ENCODE results near the gene RNF212.

GRCh38 chr4:1093391-1094335 lies 19.7 kb downstream of the RNF212 start:
- TF ChIP-seq, protein P1, sequence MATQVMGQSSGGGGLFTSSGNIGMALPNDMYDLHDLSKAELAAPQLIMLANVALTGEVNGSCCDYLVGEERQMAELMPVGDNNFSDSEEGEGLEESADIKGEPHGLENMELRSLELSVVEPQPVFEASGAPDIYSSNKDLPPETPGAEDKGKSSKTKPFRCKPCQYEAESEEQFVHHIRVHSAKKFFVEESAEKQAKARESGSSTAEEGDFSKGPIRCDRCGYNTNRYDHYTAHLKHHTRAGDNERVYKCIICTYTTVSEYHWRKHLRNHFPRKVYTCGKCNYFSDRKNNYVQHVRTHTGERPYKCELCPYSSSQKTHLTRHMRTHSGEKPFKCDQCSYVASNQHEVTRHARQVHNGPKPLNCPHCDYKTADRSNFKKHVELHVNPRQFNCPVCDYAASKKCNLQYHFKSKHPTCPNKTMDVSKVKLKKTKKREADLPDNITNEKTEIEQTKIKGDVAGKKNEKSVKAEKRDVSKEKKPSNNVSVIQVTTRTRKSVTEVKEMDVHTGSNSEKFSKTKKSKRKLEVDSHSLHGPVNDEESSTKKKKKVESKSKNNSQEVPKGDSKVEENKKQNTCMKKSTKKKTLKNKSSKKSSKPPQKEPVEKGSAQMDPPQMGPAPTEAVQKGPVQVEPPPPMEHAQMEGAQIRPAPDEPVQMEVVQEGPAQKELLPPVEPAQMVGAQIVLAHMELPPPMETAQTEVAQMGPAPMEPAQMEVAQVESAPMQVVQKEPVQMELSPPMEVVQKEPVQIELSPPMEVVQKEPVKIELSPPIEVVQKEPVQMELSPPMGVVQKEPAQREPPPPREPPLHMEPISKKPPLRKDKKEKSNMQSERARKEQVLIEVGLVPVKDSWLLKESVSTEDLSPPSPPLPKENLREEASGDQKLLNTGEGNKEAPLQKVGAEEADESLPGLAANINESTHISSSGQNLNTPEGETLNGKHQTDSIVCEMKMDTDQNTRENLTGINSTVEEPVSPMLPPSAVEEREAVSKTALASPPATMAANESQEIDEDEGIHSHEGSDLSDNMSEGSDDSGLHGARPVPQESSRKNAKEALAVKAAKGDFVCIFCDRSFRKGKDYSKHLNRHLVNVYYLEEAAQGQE (IDR thresholded peaks at IDR 0.05; ENCODE audit: low read depth) = no peak
- TF ChIP-seq ZBTB7A (IDR thresholded peaks at IDR 0.05; ENCODE audit: low read depth) (no peak), EP300 (IDR thresholded peaks at IDR 0.05; ENCODE audit: borderline replicate concordance) (no peak), FOXM1 (IDR thresholded peaks at IDR 0.05; ENCODE audit: borderline replicate concordance, low read depth) (no peak), RAD21 (IDR thresholded peaks at IDR 0.05; ENCODE audit: low read depth) (no peak), EGR1 (IDR thresholded peaks at IDR 0.05) (no peak), CREB1 (IDR thresholded peaks at IDR 0.05; ENCODE audit: low read depth) (no peak)
- TF ChIP-seq, protein P2, sequence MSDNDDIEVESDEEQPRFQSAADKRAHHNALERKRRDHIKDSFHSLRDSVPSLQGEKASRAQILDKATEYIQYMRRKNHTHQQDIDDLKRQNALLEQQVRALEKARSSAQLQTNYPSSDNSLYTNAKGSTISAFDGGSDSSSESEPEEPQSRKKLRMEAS (IDR thresholded peaks at IDR 0.05) = no peak

Measured in Ishikawa (cell line).